Measurements from ENCODE around the gene CACNA1E.

DNA sequence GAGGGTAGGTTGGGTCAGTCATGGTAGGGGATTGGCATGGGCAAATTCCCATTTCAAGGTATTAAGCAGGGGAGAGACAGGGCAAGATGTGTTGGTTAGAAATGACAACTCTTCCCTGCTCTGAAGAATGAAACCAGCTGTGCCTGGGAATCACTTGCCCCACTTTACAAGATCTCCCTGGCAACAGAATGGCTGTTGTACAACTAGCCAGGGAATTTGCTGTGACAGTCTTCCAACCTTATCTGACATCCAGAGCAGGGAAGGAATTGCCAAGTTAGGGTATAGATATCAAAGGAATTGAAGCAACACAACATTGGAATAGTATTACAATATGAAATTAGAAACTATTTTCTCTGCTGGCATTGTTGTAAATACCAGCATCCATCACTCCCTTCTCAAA is 154.7 kb downstream of the CACNA1E start:
- TF ChIP-seq, protein P1, sequence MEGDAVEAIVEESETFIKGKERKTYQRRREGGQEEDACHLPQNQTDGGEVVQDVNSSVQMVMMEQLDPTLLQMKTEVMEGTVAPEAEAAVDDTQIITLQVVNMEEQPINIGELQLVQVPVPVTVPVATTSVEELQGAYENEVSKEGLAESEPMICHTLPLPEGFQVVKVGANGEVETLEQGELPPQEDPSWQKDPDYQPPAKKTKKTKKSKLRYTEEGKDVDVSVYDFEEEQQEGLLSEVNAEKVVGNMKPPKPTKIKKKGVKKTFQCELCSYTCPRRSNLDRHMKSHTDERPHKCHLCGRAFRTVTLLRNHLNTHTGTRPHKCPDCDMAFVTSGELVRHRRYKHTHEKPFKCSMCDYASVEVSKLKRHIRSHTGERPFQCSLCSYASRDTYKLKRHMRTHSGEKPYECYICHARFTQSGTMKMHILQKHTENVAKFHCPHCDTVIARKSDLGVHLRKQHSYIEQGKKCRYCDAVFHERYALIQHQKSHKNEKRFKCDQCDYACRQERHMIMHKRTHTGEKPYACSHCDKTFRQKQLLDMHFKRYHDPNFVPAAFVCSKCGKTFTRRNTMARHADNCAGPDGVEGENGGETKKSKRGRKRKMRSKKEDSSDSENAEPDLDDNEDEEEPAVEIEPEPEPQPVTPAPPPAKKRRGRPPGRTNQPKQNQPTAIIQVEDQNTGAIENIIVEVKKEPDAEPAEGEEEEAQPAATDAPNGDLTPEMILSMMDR (IDR thresholded peaks at IDR 0.05; ENCODE audit: insufficient read depth, low read length, poor library complexity, severe bottlenecking): no peak
- no peak for TF ChIP-seq EZH2phosphoT487 (conservative IDR thresholded peaks at IDR 0.05; ENCODE audit: low read length)

All from SU-DHL-6 (cell line).